ENCODE measurements around the gene OR10G3. TPM values are rescaled to one million over a fixed set of nuclear protein-coding genes. Genes with fewer than 3 reads are reported as not detected.

Gene OR10G3
- polyA plus RNA-seq, 1 donor from 2014 or later: not detected

- Histone ChIP-seq H4K20me1 (ENCODE audit: insufficient read depth) (no peaks in the 10 kb centered on the region), H3K36me3 (ENCODE audit: insufficient read depth, low read length) (no peaks in the 10 kb centered on the region), H3K9me3 (ENCODE audit: low read length) (no peaks in the 10 kb centered on the region), H2AFZ (ENCODE audit: low read depth, low read length) (no peak overlapping the region), H3K27ac (ENCODE audit: low read length) (no peak overlapping the region), H3K4me2 (ENCODE audit: low read length) (no peak overlapping the region), H3K9ac (ENCODE audit: low read length) (no peak overlapping the region), H3K4me3 (ENCODE audit: low read length) (no peak overlapping the region), H3K27me3 (ENCODE audit: insufficient read depth, low read depth, low read length) (no peaks in the 10 kb centered on the region), H3K79me2 (replicated peaks; ENCODE audit: insufficient read depth, low read length) (no peaks in the 10 kb centered on the region), H3K9me2 (ENCODE audit: insufficient read depth, low read length) (no peaks in the 10 kb centered on the region), H3F3A (ENCODE audit: insufficient read depth, low read length, poor library complexity, severe bottlenecking) (no peaks in the 10 kb centered on the region)
- TF ChIP-seq POLR2AphosphoS5 (IDR thresholded peaks at IDR 0.05): no peak
Observed at GRCh38 chr14:21558703-21559170, 21.1 kb downstream of the OR10G3 start.

DNA sequence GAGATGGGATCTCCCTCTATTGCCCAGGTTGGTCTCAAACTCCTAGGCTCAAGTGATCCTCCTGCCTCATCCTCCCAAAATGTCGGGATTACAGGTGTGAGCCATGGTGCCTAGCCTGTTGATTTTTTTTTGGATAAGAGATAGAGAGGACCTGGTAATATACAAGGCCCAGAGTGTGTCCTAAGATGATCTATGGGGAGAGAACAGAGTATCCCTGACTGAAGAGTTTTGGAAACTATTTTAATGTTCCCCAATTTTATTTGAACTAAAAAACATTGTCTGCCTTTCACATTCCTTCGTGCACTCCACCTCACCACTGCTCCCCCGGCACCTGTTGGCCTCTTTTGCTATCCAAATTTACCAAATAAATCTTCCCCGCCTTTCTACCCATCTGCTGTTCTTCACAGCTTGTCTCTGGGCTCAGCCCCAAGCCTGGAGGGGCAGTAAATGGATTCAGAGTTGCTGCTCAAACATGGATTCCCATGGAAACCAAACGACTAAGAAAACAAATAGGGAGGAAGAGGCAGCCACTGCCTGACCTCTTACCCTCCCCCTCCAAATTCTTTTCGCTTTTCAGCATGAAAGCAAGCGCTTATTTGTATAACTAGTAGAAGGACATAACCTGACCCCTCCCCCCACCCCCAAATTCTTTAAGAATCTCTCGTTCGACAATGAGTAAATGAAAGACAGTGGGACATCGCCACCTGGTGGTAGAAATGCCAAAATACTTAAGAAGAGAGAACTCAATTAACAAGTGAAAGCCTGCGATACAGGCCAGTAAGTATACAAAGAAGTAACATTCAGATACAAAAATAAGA is 22.6 kb downstream of the OR10G3 start:
- Histone ChIP-seq H3K27me3 (ENCODE audit: insufficient read depth, low read depth, low read length) (no peaks in the 10 kb centered on the region), H3K9me3 (ENCODE audit: low read length) (no peaks in the 10 kb centered on the region), H3F3A (ENCODE audit: insufficient read depth, low read length, poor library complexity, severe bottlenecking) (no peaks in the 10 kb centered on the region), H3K79me2 (replicated peaks; ENCODE audit: insufficient read depth, low read length) (no peaks in the 10 kb centered on the region), H3K4me2 (ENCODE audit: low read length) (peak overlapping the region; percentile 56), H4K20me1 (ENCODE audit: insufficient read depth) (no peaks in the 10 kb centered on the region), H3K27ac (ENCODE audit: low read length) (peak overlapping the region; percentile 0), H3K36me3 (ENCODE audit: insufficient read depth, low read length) (no peaks in the 10 kb centered on the region), H3K4me3 (ENCODE audit: low read length) (peak overlapping the region; percentile 61), H3K9me2 (ENCODE audit: insufficient read depth, low read length) (no peaks in the 10 kb centered on the region), H3K9ac (ENCODE audit: low read length) (peak overlapping the region; percentile 39), H2AFZ (ENCODE audit: low read depth, low read length) (peak overlapping the region; percentile 52)
- TF ChIP-seq POLR2AphosphoS5 (IDR thresholded peaks at IDR 0.05) (no peak), MXI1 (conservative IDR thresholded peaks at IDR 0.05; ENCODE audit: poor library complexity, severe bottlenecking) (peak; percentile 43), RAD21 (conservative IDR thresholded peaks at IDR 0.05) (peak; percentile 96), TAF1 (IDR thresholded peaks at IDR 0.05; ENCODE audit: low read depth) (no peak), SMC3 (conservative IDR thresholded peaks at IDR 0.05; ENCODE audit: poor library complexity) (peak; percentile 99), EP300 (conservative IDR thresholded peaks at IDR 0.05; ENCODE audit: poor library complexity, severe bottlenecking) (peak; percentile 58)
- TF ChIP-seq, protein P1, sequence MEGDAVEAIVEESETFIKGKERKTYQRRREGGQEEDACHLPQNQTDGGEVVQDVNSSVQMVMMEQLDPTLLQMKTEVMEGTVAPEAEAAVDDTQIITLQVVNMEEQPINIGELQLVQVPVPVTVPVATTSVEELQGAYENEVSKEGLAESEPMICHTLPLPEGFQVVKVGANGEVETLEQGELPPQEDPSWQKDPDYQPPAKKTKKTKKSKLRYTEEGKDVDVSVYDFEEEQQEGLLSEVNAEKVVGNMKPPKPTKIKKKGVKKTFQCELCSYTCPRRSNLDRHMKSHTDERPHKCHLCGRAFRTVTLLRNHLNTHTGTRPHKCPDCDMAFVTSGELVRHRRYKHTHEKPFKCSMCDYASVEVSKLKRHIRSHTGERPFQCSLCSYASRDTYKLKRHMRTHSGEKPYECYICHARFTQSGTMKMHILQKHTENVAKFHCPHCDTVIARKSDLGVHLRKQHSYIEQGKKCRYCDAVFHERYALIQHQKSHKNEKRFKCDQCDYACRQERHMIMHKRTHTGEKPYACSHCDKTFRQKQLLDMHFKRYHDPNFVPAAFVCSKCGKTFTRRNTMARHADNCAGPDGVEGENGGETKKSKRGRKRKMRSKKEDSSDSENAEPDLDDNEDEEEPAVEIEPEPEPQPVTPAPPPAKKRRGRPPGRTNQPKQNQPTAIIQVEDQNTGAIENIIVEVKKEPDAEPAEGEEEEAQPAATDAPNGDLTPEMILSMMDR (IDR thresholded peaks at IDR 0.05; ENCODE audit: poor library complexity, severe bottlenecking): peak; percentile 97

DNA sequence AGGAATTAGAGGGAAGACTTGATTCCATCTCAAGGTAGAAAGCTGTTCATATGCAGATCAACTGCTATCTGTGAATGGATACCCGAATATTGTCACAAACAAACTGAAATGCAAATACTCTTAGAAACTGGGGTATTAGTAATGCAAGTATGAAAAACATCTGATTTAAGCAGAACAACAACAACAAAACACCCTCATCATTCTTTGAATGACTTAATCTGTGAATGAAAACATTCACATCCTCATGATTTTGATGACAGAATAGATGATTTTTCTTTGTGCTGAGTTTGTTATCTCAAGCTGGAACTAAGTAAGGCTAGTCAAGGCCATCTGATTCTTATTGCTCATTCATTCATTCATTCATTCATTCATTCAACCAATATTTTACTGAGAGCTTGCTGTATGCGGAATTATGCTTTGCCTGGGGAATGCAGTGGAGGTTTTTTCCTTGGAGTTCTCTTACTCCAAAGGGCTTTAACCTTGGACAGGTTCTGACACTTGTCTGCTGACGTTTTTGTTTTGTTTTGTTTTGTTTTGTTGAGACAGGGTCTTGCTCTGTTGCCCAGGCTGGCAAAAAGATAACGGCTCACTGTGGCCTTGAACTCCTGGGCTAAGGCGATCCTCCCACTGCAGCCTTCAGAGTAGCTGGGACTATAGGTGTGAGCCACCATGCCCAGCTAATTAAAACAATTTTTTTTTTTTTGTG is 23.3 kb downstream of the OR10G3 start:
- H3K9me2 ChIP-seq (ENCODE audit: insufficient read depth, low read length): no peaks in the 10 kb centered on the region
- H3K9ac ChIP-seq (ENCODE audit: low read length): no peak overlapping the region
- no peaks in the 10 kb centered on the region for H3K36me3 ChIP-seq (ENCODE audit: insufficient read depth, low read length)
- no peak for TF ChIP-seq EP300 (conservative IDR thresholded peaks at IDR 0.05; ENCODE audit: poor library complexity, severe bottlenecking)
- no peak for TF ChIP-seq REST (IDR thresholded peaks at IDR 0.05; ENCODE audit: borderline replicate concordance)
- TF ChIP-seq SMC3 (conservative IDR thresholded peaks at IDR 0.05; ENCODE audit: poor library complexity): no peak
- no peak for TF ChIP-seq EZH2 (IDR thresholded peaks at IDR 0.05; ENCODE audit: borderline replicate concordance, insufficient read depth, low read length, poor library complexity, severe bottlenecking)
- TF ChIP-seq POLR2AphosphoS5 (IDR thresholded peaks at IDR 0.05): no peak
- TF ChIP-seq MXI1 (conservative IDR thresholded peaks at IDR 0.05; ENCODE audit: poor library complexity, severe bottlenecking): no peak
- no peak for TF ChIP-seq TAF1 (IDR thresholded peaks at IDR 0.05; ENCODE audit: low read depth)
- TF ChIP-seq, protein P1 (IDR thresholded peaks at IDR 0.05; ENCODE audit: poor library complexity, severe bottlenecking): no peak
- TF ChIP-seq RAD21 (conservative IDR thresholded peaks at IDR 0.05): no peak
- no peak overlapping the region for H3K4me3 ChIP-seq (ENCODE audit: low read length)
- no peak overlapping the region for H3K27ac ChIP-seq (ENCODE audit: low read length)
- no peaks in the 10 kb centered on the region for H3K9me3 ChIP-seq (ENCODE audit: low read length)
- H4K20me1 ChIP-seq (ENCODE audit: insufficient read depth): no peaks in the 10 kb centered on the region
- no peaks in the 10 kb centered on the region for H3K27me3 ChIP-seq (ENCODE audit: insufficient read depth, low read depth, low read length)
- no peaks in the 10 kb centered on the region for H3F3A ChIP-seq (ENCODE audit: insufficient read depth, low read length, poor library complexity, severe bottlenecking)
- no peaks in the 10 kb centered on the region for H3K79me2 ChIP-seq (replicated peaks; ENCODE audit: insufficient read depth, low read length)
- no peak overlapping the region for H3K4me2 ChIP-seq (ENCODE audit: low read length)
- no peak overlapping the region for H2AFZ ChIP-seq (ENCODE audit: low read depth, low read length)

Data from neural cell (in vitro differentiated cells).